WI38 (cell line): ENCODE data around the gene RASSF7.
A peak's percentile ranks its signal among the peaks of the same experiment; 100 is the strongest.
"Not testable (repeated sequence)": the region's sequence is repeated elsewhere in the genome, so short reads cannot be mapped to it uniquely, and the experiment has no call there.

Source experiments
- H3K4me3 ChIP-seq: 2 replicates; pipeline ENCODE4 v1.5.1; 2011; ENCODE audit warnings: low read depth, mild to moderate bottlenecking, control low read depth, low read length
- CTCF ChIP-seq: IDR thresholded peaks from 2 replicates; pipeline ENCODE4 v1.5.1; 2012; ENCODE audit warnings: low read depth, mild to moderate bottlenecking, control low read depth, low read length

The RASSF7 gene

GRCh38 chr11:567629-568292, 7.0 kb downstream of the RASSF7 start:
- peak overlapping the region; percentile 84 for H3K4me3 ChIP-seq
- no peak for TF ChIP-seq CTCF

- TF ChIP-seq CTCF, result no peak
- peak overlapping the region; percentile 84 for H3K4me3 ChIP-seq
Observed at GRCh38 chr11:568306-569157, 7.8 kb downstream of the RASSF7 start.

- peak overlapping the region; percentile 75 for H3K4me3 ChIP-seq
- TF ChIP-seq CTCF, result no peak
Observed at GRCh38 chr11:569158-569885, 8.6 kb downstream of the RASSF7 start.

GRCh38 chr11:571802-572185, 11.0 kb downstream of the RASSF7 start:
- no peak for TF ChIP-seq CTCF
- H3K4me3 ChIP-seq, result no peak overlapping the region

- no peak overlapping the region for H3K4me3 ChIP-seq
- TF ChIP-seq CTCF, result no peak
Observed at GRCh38 chr11:573146-573759, 12.5 kb downstream of the RASSF7 start.

GRCh38 chr11:574031-574570, 13.3 kb downstream of the RASSF7 start:
- not testable (repeated sequence) for H3K4me3 ChIP-seq

GRCh38 chr11:574632-575312, 14.0 kb downstream of the RASSF7 start:
- no peak for TF ChIP-seq CTCF
- peak overlapping the region; percentile 70 for H3K4me3 ChIP-seq
